ENCODE data around the gene NRBP1. TPM values are rescaled to one million over a fixed set of nuclear protein-coding genes. Genes with fewer than 3 reads are reported as not detected.

Gene NRBP1
- total and polyA plus RNA-seq, 2 of the 8 experiments (the other 6 are each of a cell fraction or from before 2014, with no cell fraction given): 115 to 145 TPM

- TF ChIP-seq CHD7 (IDR thresholded peaks at IDR 0.05; ENCODE audit: insufficient replicate concordance, low read length) (no peak), CREB1 (IDR thresholded peaks at IDR 0.05) (no peak), MAFK (IDR thresholded peaks at IDR 0.05; ENCODE audit: low read depth, low read length) (no peak), EZH2 (IDR thresholded peaks at IDR 0.05; ENCODE audit: low read depth, low read length, severe bottlenecking) (no peak), ATF2 (IDR thresholded peaks at IDR 0.05; ENCODE audit: low read length) (no peak), FOSL1 (IDR thresholded peaks at IDR 0.05; ENCODE audit: insufficient read depth, low read depth, low read length) (no peak), TAF1 (IDR thresholded peaks at IDR 0.05; ENCODE audit: low read depth, low read length) (peak; percentile 55; the same call in 1 of the 2 replicates), TEAD4 (IDR thresholded peaks at IDR 0.05; ENCODE audit: low read depth, low read length) (no peak), POLR2AphosphoS5 (IDR thresholded peaks at IDR 0.05; ENCODE audit: low read depth, low read length) (no peak)
These were observed 20.5 kb upstream of the NRBP1 start (continued) for GRCh38 chr2:27407798-27408491.

Measured in H1 (cell line).